NCI-H345 (cell line): ENCODE results near the gene C3orf70.

Source experiments
- DNase-seq: peaks from one replicate; lab custom pipeline; 2025; lab: John Stamatoyannopoulos, UW

Gene C3orf70

GRCh38 chr3:185087419-185087818 lies 65.4 kb downstream of the C3orf70 start:
- no peak for DNase-seq

- no peak for DNase-seq
Observed at GRCh38 chr3:185084901-185085300, 68.0 kb downstream of the C3orf70 start.

GRCh38 chr3:185084402-185084801 lies 68.5 kb downstream of the C3orf70 start:
- DNase-seq = no peak

GRCh38 chr3:185082829-185083228 lies 70.0 kb downstream of the C3orf70 start:
- DNase-seq = no peak

- no peak for DNase-seq
Observed at GRCh38 chr3:185082149-185082548, 70.7 kb downstream of the C3orf70 start.

GRCh38 chr3:185081521-185081920 lies 71.3 kb downstream of the C3orf70 start:
- DNase-seq = no peak

GRCh38 chr3:185079625-185080024 lies 73.2 kb downstream of the C3orf70 start:
- DNase-seq = no peak

- DNase-seq = no peak
Observed at GRCh38 chr3:185076219-185076618, 76.6 kb downstream of the C3orf70 start.

- DNase-seq = no peak
Observed at GRCh38 chr3:185075547-185075946, 77.3 kb downstream of the C3orf70 start.

- no peak for DNase-seq
Observed at GRCh38 chr3:185071287-185071800, 81.5 kb downstream of the C3orf70 start.

GRCh38 chr3:185070491-185071286 lies 82.2 kb downstream of the C3orf70 start:
- no peak for DNase-seq

GRCh38 chr3:185069037-185070030 lies 83.5 kb downstream of the C3orf70 start:
- DNase-seq = no peak

- DNase-seq = no peak
Observed at GRCh38 chr3:185067173-185067572, 85.7 kb downstream of the C3orf70 start.

GRCh38 chr3:185066251-185066650 lies 86.6 kb downstream of the C3orf70 start:
- DNase-seq = no peak

- DNase-seq = no peak
Observed at GRCh38 chr3:185065059-185065458, 87.8 kb downstream of the C3orf70 start.

- no peak for DNase-seq
Observed at GRCh38 chr3:185063431-185063830, 89.4 kb downstream of the C3orf70 start.

- DNase-seq = no peak
Observed at GRCh38 chr3:185062191-185062590, 90.7 kb downstream of the C3orf70 start.

GRCh38 chr3:185060655-185061054 lies 92.2 kb downstream of the C3orf70 start:
- no peak for DNase-seq

GRCh38 chr3:185059766-185060165 lies 93.1 kb downstream of the C3orf70 start:
- no peak for DNase-seq

GRCh38 chr3:185058796-185059195 lies 94.1 kb downstream of the C3orf70 start:
- DNase-seq = no peak

GRCh38 chr3:185057829-185058228 lies 95.0 kb downstream of the C3orf70 start:
- DNase-seq = no peak

GRCh38 chr3:185056908-185057307 lies 96.0 kb downstream of the C3orf70 start:
- no peak for DNase-seq

- DNase-seq = no peak
Observed at GRCh38 chr3:185052631-185053030, 100.2 kb downstream of the C3orf70 start.
